NCI-H2227 (cell line): ENCODE measurements around the gene VSX2.

Experiments
- DNase-seq: peaks from one replicate; lab custom pipeline; 2025; ENCODE audit not compliant: unreplicated experiment; lab: John Stamatoyannopoulos, UW

Gene VSX2

DNA sequence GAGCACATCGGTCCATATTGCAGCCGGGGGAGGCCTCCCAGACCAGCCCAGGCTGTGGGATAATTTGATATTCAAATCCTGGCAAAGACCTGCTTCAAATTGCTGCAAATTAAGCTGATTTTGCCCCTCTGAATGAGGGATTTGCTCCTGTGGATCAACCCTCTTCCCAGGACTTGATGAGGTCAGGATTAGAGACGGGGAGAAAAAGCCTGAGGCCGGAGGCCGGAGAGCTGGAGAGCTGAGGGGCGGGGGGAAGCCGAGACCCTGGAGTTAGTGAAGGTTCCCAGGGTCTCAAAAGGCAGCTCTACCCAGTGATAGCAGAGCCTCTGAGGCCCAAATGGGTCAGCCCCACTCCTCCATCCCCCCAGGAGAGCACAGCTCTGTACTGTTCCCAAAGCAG is 17.5 kb upstream of the VSX2 start:
- DNase-seq, result no peak

DNA sequence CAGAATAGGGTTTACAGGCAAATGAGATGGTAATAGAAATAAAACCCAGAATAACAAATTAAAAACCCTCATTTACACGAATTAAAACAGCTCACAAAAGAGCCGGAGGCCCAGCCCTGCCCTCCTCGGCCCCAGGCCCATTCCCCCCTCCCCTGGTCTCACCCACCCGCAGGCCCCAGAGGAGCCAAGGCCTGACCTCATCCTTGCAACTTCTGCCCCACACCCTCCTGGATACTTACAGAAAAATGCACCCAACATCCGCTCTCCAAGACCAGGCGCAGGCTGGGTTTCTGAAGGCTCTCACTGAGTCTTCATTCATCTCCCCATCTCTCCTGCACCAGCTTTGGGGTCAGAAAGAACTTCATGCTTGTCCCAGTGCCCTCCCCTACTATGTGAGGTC is 16.2 kb upstream of the VSX2 start:
- DNase-seq, result no peak

- DNase-seq, result no peak
Observed at GRCh38 chr14:74231784-74232183, 7.5 kb upstream of the VSX2 start.

GRCh38 chr14:74235017-74235416 is 4.2 kb upstream of the VSX2 start:
- DNase-seq, result no peak

GRCh38 chr14:74237441-74237840 is 1.8 kb upstream of the VSX2 start:
- DNase-seq, result no peak

DNA sequence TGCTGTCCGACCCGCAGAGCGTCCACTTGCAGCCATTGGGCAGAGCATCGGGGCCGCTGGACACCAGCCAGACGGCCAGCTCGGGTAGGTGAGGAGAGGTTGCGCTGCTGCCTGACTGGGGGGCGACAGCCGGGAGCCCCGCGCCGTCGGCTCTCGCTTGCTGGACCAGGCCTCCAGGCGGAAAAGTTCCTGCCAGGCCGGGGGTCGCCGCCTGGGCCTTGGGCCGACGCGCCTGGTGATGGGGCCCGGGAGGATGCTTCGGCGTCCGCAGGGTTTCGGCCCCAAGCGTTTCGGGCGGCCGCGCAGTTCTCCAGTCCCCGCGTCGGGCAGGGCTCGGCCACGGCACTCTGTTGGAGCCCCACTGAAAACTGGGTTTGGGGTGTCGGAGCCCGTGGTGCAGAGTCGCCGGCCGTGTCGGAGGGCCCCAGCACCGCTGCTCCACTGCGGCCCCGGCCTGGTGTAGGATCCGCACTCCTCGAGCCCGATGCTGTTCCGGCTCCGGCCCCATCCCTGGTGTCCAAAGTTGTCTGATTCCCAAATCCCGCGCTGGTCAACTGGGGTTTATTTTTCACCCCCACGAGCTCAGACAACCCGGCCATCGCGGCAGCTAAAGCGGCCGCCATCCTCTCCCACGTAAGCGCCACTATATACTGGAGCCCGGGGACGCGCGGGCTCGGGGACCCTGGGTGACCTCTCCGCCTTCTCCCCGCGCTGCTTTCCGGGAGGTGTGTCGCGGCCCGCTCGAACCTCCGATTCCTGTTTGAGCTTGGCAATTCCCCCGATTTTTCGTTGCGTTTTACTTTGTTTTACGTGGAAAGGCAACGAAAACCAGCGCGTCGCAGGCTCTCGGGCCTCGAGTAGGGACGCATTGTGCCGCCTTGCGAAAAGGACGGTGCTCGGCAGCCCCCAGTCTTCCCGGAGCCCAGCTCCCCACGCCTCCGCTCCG is 872 bp downstream of the VSX2 start:
- peak; percentile 51 for DNase-seq

DNA sequence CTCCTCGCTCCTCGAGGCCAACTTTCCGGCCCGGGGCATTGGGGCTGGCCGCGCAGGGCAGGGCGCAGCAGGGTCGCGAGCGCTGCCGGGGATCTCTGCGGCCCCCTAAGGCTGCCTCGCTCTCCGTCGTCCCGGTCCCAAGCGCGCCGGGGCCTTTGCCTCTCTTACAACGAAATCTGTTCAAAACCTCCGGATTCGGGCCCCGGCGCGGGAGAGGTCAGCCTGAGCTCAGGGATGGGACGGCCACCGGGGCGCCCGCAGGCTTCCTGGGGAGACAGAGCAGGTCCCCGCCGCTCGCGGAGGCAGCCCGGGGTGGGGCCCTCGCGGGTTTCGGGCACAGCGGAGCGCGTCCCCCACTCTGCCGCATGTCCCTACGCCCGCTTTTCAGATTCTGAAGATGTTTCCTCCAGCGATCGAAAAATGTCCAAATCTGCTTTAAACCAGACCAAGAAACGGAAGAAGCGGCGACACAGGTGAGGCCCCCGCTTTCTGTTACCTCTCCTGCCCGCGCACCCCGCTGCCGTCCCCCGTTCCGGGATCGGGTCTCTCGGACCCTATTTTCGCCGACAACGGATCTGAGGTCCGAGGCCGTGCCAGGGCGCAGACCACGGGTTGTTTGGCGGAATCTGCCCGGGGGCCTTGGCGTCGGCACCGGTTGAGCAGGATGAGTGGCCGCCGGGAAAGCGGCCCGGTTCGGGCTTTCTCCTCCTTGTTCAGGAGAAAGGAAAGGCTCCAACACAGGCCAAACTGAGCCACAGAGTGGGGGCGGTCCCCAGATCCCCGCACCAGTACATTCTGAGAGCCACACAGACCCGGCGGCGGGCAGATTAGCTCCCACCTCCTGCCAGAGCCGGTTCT is 1.8 kb downstream of the VSX2 start:
- peak; percentile 51 for DNase-seq

DNA sequence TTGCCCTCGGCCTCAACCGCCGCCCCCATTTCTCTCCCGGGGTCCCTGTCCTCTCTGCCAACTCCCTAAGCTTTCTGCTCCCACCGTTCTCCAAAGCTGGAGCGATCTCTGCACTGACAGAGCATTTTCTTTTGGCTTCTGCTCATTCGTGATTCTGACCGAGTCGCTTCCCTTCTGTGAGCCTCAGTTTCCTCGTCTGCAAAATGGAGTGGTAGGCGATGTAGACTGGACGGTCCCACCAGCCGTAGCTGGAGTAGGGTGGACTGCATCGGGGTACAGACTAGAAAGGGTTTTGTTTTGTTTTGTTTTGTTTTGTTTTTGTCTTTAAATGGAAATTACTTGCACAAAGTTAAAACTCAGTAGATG is 2.4 kb downstream of the VSX2 start:
- no peak for DNase-seq

DNA sequence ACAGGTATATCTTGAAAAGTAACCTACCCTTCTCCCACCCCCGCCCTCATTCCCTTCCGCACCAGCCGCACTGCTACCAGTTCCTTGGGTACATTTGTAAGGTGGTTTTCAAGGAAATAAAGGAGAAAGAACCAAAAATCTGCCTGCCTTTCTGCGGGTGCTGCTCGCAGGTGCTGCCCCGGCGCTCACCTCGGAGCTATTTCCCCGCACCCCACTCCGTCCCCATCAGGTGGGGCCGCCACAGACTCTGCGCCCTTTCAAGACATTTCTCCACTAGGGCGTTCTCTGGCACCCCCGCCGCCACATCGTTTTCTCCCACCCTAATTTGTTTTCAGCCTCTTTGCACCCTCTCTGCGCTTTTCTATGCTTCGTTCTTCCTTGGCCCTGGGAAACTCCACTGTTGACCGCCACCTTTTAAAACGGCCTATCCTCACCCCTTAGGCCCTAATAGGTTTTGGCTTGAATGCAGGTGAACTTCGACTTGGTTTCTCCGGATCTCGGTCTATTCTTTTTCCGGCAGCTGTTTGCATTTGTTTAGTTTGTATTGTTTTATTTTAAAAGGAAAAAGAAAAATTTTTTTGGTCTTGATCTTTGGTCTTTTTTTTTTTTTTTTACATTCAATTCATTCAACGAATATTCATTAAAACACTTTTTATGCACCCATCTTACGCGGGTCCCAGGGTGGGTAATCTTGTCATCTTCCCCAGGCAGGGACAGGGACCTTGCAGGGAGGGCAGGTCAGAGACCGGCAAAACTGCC is 3.0 kb downstream of the VSX2 start:
- DNase-seq, result no peak

DNA sequence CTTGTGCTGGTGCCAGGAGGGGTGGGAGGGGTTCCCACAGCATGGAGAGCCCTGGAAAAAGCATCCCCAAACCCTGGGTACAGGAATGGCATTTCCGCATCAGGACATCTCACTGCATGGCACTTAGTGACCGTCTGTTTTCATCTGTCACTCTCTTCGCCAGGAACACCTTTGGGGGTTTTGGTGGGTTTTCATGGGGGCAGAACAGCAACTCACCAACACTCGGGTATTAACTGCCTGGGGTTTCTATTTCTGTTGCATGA is 3.5 kb downstream of the VSX2 start:
- DNase-seq, result no peak

- no peak for DNase-seq
Observed at GRCh38 chr14:74243051-74243450, 3.8 kb downstream of the VSX2 start.

GRCh38 chr14:74244115-74244514 is 4.9 kb downstream of the VSX2 start:
- no peak for DNase-seq

DNA sequence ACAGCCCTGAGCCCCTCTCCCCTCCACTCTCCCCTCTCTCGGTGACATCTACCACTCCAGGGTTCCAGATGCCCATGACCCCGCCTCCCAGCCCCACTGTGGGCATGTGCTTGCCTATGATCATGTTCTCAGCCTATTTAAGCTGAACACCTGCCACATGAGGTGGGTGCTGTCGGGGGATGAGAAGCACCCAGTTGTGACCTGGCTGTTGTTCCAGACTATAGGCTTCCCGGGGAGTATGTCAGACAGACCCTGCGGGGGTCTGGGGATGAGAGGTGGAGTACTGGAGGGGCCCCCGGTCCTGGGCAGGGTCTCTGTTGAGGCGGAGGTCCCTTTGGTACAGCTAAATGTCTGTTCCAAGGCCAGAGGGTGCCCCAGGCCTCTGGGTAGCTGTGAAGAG is 6.0 kb downstream of the VSX2 start:
- DNase-seq, result no peak

GRCh38 chr14:74246542-74246941 is 7.3 kb downstream of the VSX2 start:
- DNase-seq, result no peak

DNA sequence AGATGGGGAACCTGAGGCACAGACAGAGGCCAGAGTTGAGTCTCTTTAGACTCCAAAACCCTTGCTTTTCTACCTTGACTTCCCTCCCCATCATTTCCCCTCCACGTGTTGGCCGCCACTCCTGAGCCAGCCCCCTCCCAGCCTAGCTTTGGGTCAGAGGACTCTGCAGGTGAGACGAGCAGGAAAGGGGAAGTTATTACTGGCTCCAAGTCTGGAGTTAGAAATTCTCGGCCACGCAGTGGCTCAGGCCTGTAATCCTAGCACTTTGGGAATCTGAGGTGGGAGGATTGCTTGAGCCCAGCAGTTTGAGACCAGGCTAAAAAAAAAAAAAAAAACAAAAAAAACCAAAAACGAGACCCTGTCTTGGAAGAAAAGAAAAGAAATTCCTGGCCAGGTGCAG is 8.8 kb downstream of the VSX2 start:
- no peak for DNase-seq

- DNase-seq, result no peak
Observed at GRCh38 chr14:74249433-74250375, 10.5 kb downstream of the VSX2 start.

GRCh38 chr14:74255281-74255680 is 16.0 kb downstream of the VSX2 start:
- DNase-seq, result no peak

GRCh38 chr14:74257078-74257940 is 18.1 kb downstream of the VSX2 start:
- DNase-seq, result peak; percentile 62

DNA sequence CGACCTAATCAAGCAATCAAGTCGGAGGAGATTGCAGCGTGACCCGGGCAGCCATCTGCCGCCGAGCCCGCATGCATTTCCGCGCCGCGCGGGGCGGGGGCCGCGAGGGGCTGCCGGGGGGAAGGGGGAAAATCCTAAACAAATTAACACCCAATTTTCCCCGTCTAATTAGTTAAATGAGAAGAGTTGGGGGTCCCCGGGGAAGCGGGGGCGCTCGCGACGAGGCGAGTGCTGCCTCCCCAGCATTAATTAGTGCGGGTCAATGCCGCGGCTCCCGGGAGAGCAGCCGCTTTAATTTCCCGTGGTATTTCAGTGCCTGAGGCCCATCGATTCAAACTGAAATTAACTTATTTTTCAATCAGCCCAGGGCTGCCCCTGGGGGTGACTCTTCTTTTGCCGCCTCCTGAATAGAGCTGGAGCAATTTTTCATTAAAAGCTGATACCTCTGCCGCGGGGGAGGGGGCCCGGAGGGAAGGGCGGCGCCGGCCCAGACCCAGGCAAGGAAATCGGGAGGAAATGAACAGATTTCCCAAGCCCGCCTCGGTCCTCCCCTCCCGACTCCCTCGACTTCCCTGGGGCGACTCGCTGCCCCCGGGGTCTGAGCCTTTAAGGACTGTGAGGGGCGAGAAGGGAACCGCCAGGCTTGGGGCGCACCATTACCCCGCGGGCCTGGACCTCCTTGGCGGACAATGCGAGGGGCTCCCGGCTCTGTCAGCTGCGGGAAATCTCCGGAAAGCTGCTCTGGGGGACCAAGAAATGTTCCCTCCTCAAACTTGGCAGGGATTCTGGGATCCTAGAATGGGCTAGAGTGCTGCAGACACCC is 18.9 kb downstream of the VSX2 start:
- DNase-seq, result peak; percentile 40
